Smooth muscle cell (in vitro differentiated cells): ENCODE data around the gene MRC1. TPM values are rescaled to one million over a fixed set of nuclear protein-coding genes. Genes with fewer than 3 reads are reported as not detected.

Source experiments
- DNase-seq: peaks from one replicate; lab custom pipeline; 2025; ENCODE audit not compliant: unreplicated experiment; lab: John Stamatoyannopoulos, UW
- H2AFZ ChIP-seq: fragments of 200-600 bp; sonication (generic); 2 replicates; pipeline ENCODE4 v1.6.0; 2016; ENCODE audit warnings: antibody characterized with exemption, low read depth, mild to moderate bottlenecking
- H3F3A ChIP-seq: fragments of 200-600 bp; sonication (generic); 2 replicates; pipeline ENCODE4 v1.6.0; 2017; ENCODE audit warnings: antibody characterized with exemption, low read depth
- H3K27ac ChIP-seq: fragments of 200-600 bp; sonication (generic); 2 replicates; pipeline ENCODE4 v1.5.1; 2016; ENCODE audit warnings: low read depth, mild to moderate bottlenecking
- H3K27me3 ChIP-seq: fragments of 200-600 bp; sonication (generic); 2 replicates; pipeline ENCODE4 v1.6.1; 2016; ENCODE audit warnings: low read depth, mild to moderate bottlenecking
- H3K36me3 ChIP-seq: fragments of 200-600 bp; sonication (generic); 2 replicates; pipeline ENCODE4 v1.5.1; 2016; ENCODE audit warnings: low read depth
- H3K4me1 ChIP-seq: fragments of 200-600 bp; sonication (generic); 2 replicates; pipeline ENCODE4 v1.5.1; 2016; ENCODE audit warnings: low read depth
- H3K4me2 ChIP-seq: fragments of 200-600 bp; sonication (generic); 2 replicates; pipeline ENCODE4 v1.6.0; 2016; ENCODE audit warnings: mild to moderate bottlenecking
- H3K4me3 ChIP-seq: fragments of 200-600 bp; sonication (generic); 2 replicates; pipeline ENCODE4 v1.5.1; 2016; ENCODE audit warnings: mild to moderate bottlenecking
- H3K79me2 ChIP-seq: fragments of 200-600 bp; sonication (generic); 2 replicates; pipeline ENCODE4 v1.6.0; 2016; ENCODE audit warnings: low read depth, mild to moderate bottlenecking
- H3K9ac ChIP-seq: fragments of 200-600 bp; sonication (generic); 2 replicates; pipeline ENCODE4 v1.6.0; 2016; ENCODE audit warnings: low read depth
- H3K9me3 ChIP-seq: fragments of 200-600 bp; sonication (generic); replicated peaks from 2 replicates; pipeline ENCODE4 v1.5.1; 2016; ENCODE audit warnings: low read depth
- H4K20me1 ChIP-seq: fragments of 200-600 bp; sonication (generic); 2 replicates; pipeline ENCODE4 v1.6.0; 2016; ENCODE audit warnings: low read depth
- CTCF ChIP-seq: fragments of 200-600 bp; sonication (generic); IDR thresholded peaks from 2 replicates; pipeline ENCODE4 v1.5.1; 2017; ENCODE audit warnings: borderline replicate concordance, mild to moderate bottlenecking, antibody characterized with exemption; ENCODE audit not compliant: insufficient read depth, poor library complexity, severe bottlenecking
- WGBS: methylation state at CpG from one replicate; pipeline ENCODE4 v1.1.7; 2016; ENCODE audit warnings: low lambda C conversion rate; 5-methylcytosine and 5-hydroxymethylcytosine counted together
- polyA plus RNA-seq: library from polyadenylated mRNA; unstranded; fragments of >200 nt; fragmentation: Nextera tagmentation; extraction: Ambion mirVana; gene quantifications from 2 replicates; pipeline ENCODE4 v1.2.1, GENCODE V29; 2016
- total RNA-seq: library from RNA; depleted of rRNA; stranded (reverse); fragments of >200 nt; gene quantifications from 2 replicates; pipeline ENCODE4 v1.2.3, GENCODE V29; 2014

Gene MRC1
- total and polyA plus RNA-seq, 2 experiments from 2014 or later: not detected

- no peak for DNase-seq
- H3K27ac ChIP-seq: no peak overlapping the region
- H3K9me3 ChIP-seq: no peaks in the 10 kb centered on the region
- no peak overlapping the region for H3K4me2 ChIP-seq
- H3K79me2 ChIP-seq: no peaks in the 10 kb centered on the region
- no peaks in the 10 kb centered on the region for H3F3A ChIP-seq
- no peak overlapping the region for H3K9ac ChIP-seq
- H3K4me1 ChIP-seq: no peaks in the 10 kb centered on the region
- no peak for TF ChIP-seq CTCF
- no peaks in the 10 kb centered on the region for H4K20me1 ChIP-seq
- no peaks in the 10 kb centered on the region for H3K36me3 ChIP-seq
- H2AFZ ChIP-seq: no peak overlapping the region
- no peaks in the 10 kb centered on the region for H3K27me3 ChIP-seq
- no peak overlapping the region for H3K4me3 ChIP-seq
- WGBS: 94% methylated on average over 7 of the region's 7 CpGs
Measured at GRCh38 chr10:17816199-17816598, 7.1 kb downstream of the MRC1 start.

- DNase-seq: no peak
- no peak overlapping the region for H3K9ac ChIP-seq
- no peak overlapping the region for H2AFZ ChIP-seq
- no peaks in the 10 kb centered on the region for H3K27me3 ChIP-seq
- no peak for TF ChIP-seq CTCF
- no peaks in the 10 kb centered on the region for H3K4me1 ChIP-seq
- no peak overlapping the region for H3K4me3 ChIP-seq
- no peaks in the 10 kb centered on the region for H3F3A ChIP-seq
- no peaks in the 10 kb centered on the region for H3K79me2 ChIP-seq
- H3K4me2 ChIP-seq: no peak overlapping the region
- H3K9me3 ChIP-seq: no peaks in the 10 kb centered on the region
- no peaks in the 10 kb centered on the region for H3K36me3 ChIP-seq
- WGBS: 95% methylated on average over 1 of the region's 1 CpG
- no peaks in the 10 kb centered on the region for H4K20me1 ChIP-seq
- H3K27ac ChIP-seq: no peak overlapping the region
Measured at GRCh38 chr10:17817316-17817715, 8.2 kb downstream of the MRC1 start.

GRCh38 chr10:17817790-17818189 is 8.6 kb downstream of the MRC1 start:
- 87% methylated on average over 3 of the region's 3 CpGs for WGBS
- H3K27me3 ChIP-seq: no peaks in the 10 kb centered on the region
- no peaks in the 10 kb centered on the region for H3K36me3 ChIP-seq
- H2AFZ ChIP-seq: no peak overlapping the region
- no peaks in the 10 kb centered on the region for H3F3A ChIP-seq
- no peaks in the 10 kb centered on the region for H3K9me3 ChIP-seq
- no peak overlapping the region for H3K4me2 ChIP-seq
- DNase-seq: no peak
- no peaks in the 10 kb centered on the region for H3K4me1 ChIP-seq
- no peak overlapping the region for H3K9ac ChIP-seq
- H3K79me2 ChIP-seq: no peaks in the 10 kb centered on the region
- no peak for TF ChIP-seq CTCF
- H3K27ac ChIP-seq: no peak overlapping the region
- no peak overlapping the region for H3K4me3 ChIP-seq
- no peaks in the 10 kb centered on the region for H4K20me1 ChIP-seq

- WGBS: 83% methylated on average over 7 of the region's 7 CpGs
- Histone ChIP-seq H3F3A (no peaks in the 10 kb centered on the region), H3K36me3 (no peaks in the 10 kb centered on the region), H3K9me3 (no peaks in the 10 kb centered on the region), H3K4me1 (no peaks in the 10 kb centered on the region), H3K4me3 (no peak overlapping the region), H3K9ac (no peak overlapping the region), H3K27me3 (no peaks in the 10 kb centered on the region), H4K20me1 (no peaks in the 10 kb centered on the region), H3K79me2 (no peaks in the 10 kb centered on the region), H2AFZ (no peak overlapping the region), H3K4me2 (no peak overlapping the region), H3K27ac (no peak overlapping the region)
- no peak for TF ChIP-seq CTCF
- DNase-seq: no peak
Measured at GRCh38 chr10:17819836-17820235, 10.7 kb downstream of the MRC1 start.
